GM18520 (cell line): ENCODE measurements around the gene TPSD1.
"Not testable (repeated sequence)": the region's sequence is repeated elsewhere in the genome, so short reads cannot be mapped to it uniquely, and the experiment has no call there.

Experiments
- ATAC-seq: cut with Tn5 transposase; IDR thresholded peaks from one replicate; pipeline ENCODE4 v1.9.1; 2021; ENCODE audit not compliant: unreplicated experiment

Gene TPSD1

DNA sequence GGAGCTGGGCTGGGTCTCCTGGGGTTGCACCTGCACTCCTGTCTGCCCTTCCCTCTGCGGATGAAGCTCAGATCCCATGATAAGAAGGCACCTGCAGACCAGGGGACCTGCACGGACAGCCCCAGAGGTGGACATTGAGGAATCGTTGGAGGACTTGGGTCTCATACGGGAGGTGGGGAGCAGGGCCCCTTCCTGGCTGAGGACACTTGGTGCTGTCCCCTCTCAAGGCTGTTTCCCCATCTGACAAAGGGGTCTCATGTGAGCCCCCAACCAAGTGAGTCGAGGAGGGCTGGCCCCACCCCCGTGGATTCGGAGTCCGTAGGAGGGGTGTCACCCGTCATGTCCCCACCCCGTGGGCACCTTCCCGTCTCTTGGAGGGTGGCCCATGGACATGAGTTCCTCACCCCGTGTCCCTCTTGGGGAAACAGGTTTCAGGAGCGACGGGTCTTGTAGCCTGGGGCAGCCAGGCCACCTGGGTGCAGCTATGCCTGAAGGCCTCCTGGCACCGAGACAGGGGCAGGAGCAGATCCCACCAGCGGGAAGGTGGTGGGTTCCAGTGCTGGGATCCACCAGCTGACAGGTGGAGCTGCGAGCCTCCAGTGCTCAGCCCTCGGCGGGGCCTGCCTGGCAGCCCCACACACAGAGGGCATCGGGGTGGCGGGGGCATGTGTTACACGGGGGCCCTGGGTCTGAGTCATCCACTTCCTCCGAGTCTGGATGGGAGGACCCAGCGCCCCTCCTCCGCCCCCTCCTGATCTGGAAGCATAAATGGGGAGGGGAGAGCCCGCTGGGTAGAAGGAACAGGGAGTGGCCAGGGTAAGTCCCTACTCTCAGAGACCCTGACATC, at the start of gene TPSD1:
Gene TPSD1, plus strand, starts transcription at position 794 of the 847 bp plus-strand sequence. CDS start 212 bp downstream, outside the sequence.
- not testable (repeated sequence) for ATAC-seq

DNA sequence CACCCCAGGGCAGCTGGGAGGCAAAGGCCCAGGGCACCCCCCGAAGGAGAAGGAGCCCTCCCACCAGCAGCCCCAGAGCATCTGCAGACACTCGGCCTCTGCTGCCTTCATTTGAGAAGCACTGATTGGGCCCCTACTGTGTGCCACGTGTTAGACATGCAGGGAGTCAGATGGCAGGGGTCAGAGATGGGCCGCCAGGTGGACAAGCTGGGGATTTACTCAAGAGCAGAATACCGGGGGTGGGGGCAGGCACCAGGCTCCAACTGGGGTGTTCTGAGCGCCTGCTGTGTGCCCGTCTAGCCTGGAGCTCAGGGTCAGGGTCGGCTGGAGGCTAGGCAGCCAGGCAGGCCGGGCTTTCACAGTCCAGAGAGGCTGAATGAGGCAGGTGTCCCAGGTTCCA, 49.5 kb upstream of the TPSD1 start:
- no peak for ATAC-seq

DNA sequence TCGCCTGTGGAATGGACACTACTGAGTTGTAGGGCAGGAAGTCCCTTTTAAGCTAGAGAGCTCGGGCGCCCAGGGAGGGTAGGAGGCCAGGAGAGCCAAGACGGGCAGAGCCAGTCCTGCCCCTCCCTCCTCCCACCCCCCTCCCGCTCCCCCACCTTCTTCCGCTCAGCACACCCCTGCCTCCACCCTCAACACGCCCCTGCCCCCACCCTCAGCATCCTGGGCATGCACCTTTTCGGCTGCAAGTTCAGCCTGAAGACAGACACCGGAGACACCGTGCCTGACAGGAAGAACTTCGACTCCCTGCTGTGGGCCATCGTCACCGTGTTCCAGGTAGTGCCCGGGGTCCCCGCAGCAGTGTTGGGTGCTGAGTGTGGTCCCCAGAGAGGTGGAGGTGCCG, 49.1 kb upstream of the TPSD1 start:
- ATAC-seq: no peak

DNA sequence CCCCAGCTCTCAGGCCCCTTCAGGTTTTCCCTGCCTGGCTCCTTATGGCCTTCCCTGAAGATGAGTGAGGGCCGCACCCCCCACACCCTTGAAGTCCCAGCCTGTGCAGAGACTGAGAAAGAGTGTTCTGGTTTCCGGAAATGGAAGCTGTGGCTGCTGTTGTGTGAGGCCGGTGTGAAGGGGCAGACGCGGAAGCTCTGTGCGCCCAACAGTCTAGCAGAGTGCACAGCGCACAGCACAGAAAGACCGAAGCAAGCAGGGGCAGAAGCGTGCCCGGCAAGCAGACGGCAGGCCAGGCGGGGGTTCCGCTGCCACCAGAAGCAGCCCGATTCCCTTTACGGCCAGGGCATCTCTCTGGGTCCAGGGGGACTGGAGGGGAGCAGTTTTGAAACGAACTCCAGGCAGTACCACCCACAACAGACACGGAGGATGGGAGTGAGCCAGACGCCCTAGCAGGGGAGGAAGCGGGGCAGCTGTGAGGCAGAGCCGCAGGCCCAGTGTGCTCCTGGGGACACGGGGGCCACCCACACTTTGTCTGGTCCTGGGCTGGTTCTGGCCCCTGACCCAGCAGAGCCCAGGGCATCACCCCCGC, 47.5 kb upstream of the TPSD1 start:
- no peak for ATAC-seq

DNA sequence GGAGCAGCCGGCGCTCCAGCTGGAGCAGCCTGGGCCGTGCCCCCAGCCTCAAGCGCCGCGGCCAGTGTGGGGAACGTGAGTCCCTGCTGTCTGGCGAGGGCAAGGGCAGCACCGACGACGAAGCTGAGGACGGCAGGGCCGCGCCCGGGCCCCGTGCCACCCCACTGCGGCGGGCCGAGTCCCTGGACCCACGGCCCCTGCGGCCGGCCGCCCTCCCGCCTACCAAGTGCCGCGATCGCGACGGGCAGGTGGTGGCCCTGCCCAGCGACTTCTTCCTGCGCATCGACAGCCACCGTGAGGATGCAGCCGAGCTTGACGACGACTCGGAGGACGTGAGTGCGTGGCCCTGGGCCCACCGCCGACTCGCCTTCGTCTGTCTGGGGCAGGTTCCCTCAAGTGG, 46.8 kb upstream of the TPSD1 start:
- no peak for ATAC-seq

DNA sequence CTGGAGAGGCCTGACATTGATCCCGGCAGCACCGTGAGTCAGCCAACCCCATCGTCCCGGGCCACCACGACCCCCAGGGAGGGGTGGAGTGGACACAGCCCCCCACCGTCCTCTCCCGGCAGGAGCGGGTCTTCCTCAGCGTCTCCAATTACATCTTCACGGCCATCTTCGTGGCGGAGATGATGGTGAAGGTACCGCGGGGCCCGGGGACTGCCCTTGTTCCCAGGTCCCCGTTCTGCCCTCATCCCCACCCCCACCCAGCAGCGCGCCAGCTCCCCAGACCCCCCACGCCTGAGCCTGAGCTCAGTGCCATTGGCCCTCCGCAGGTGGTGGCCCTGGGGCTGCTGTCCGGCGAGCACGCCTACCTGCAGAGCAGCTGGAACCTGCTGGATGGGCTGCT, 45.4 kb upstream of the TPSD1 start:
- no peak for ATAC-seq

DNA sequence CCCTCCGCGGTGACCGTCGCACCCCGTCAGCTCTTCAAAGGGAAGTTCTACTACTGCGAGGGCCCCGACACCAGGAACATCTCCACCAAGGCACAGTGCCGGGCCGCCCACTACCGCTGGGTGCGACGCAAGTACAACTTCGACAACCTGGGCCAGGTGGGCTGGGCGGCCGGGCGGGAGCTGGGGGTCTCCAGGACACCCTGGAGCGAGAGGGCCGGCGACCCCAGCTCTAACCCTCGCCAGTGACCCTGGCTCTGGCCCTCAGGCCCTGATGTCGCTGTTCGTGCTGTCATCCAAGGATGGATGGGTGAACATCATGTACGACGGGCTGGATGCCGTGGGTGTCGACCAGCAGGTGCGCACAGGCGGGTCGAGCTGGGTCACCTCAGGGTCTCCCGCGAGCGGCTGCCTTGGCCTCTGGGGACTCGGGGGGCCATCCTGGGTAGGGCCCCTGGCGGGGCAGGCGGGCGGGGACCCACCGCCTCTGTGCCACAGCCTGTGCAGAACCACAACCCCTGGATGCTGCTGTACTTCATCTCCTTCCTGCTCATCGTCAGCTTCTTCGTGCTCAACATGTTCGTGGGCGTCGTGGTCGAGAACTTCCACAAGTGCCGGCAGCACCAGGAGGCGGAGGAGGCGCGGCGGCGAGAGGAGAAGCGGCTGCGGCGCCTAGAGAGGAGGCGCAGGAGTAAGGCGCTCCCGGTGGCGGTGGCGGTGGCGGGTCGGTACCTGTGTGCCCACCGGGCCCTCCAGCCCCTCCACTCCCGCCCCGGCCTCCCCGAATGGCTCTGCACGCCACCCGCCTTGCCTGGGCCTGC, 44.2 kb upstream of the TPSD1 start:
- ATAC-seq: no peak

DNA sequence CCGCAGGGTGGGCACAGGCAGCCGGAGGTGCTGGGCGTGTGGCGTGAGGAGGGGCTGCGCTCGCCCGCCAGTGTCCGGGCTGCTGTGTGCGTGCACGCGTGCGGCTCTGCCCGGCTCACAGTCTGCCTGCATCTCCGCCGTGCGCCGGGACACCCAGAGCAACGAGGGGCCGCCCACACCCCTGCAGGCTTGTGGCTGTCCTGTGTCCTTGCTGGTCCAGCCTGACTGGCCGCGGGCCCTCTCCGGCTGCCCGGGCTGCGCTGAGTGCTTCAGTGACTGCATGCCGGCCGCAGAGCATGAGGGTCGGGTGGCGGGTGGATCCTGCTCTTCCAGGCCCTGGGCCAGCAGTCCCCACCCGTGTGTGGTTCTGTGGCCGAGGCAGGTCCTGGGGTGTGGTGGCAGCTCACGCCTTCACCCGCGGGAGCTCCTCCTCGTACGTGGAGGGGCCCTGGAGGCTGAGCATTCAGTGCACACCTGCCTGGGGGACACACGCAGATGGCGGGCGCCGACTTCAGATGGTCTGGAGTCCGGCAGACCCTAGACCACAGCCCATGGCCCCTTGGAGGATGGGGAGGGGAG, 43.2 kb upstream of the TPSD1 start:
- no peak for ATAC-seq

DNA sequence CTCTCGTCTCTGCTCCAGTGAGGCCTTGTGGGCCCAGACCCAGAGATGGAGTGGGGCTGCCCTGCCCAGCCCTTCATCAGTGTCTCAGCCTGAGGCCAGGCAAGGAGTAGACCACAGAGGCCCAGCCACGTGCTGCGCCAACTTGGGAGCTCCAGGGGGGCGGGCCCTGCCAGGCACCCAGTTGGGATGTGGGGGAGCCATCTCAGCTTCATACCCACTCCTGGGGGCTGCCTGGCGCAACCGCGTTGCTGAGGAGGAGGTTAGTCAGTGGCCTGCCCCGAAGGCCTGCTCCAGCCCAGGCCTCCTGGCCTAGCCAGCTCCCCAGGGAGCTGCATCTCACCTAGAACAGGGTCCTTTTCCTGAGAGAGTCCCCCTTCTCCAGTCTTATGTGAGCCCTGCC, 42.6 kb upstream of the TPSD1 start:
- ATAC-seq: no peak

DNA sequence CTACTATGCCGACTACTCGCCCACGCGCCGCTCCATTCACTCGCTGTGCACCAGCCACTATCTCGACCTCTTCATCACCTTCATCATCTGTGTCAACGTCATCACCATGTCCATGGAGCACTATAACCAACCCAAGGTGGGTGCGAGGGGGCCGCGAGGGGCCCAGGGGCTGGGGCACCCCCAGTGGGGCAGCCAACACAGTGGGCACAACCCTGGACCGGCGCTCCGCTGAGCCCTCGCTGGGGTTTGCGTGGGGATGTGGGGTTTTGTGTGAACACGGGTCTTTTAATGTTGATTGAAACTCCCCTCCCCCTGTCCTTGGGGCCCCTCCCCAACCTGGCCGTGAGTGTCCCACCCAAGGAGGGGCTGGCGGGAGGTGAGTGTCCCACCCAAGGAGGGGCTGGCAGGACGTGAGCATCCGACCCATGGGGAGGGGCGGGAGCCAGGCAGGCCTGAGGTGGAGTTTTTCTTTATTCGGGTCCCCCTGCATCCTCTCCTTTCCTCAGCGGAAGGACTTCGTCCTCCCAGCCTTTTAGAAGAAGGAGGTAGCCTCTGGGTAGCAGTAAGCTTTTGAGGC, 42.0 kb upstream of the TPSD1 start:
- no peak for ATAC-seq

DNA sequence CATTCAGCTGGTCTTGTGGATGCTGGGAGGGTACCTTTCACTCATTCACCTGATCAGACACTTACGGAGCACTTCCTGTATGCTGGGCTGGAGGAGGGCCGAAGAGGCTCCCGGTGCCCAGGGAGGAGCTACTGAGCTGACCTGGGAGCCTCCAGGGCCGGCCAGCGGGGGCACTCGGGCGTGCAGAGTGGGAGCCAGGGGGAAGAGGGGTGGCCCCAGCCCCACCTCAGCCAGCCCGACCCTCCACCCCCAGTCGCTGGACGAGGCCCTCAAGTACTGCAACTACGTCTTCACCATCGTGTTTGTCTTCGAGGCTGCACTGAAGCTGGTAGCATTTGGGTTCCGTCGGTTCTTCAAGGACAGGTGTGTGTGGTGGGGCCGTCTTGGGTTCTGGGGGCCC, 41.1 kb upstream of the TPSD1 start:
- no peak for ATAC-seq

DNA sequence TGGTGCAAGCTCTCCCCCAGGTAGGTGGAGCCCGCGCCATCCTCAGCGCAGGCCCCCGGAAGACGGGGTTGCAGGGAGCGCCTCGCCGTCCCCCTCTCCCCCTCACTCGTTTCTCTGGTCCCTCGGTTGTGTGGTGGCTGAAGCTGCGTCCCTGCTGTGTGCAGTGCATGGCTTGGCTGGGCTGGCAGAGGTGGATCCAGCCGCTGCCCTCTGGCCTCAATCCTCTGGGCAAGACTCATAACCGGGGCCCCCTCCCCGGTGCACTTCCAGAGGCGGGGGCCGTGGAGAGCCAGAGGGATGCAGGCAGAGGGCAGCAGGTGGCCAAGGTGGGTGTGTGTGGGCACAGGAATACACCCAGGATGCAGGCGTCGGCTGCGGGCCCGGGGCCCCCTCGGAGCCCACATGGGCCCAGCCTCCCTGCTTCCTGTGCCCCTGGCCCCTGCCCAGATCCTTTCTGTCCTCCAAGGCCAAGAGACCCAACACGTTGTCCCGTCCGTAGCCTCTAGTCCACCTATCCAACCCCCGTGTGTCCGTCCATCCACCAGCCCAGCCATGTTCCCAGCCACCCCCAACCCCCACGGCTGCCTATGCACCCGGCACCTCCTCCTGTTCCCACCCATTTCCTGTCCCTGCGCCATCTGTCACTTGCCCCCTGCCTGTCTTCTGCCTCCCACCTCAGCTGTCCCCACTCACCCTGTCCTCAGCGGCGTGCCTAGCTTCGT, 40.1 kb upstream of the TPSD1 start:
- ATAC-seq: no peak

DNA sequence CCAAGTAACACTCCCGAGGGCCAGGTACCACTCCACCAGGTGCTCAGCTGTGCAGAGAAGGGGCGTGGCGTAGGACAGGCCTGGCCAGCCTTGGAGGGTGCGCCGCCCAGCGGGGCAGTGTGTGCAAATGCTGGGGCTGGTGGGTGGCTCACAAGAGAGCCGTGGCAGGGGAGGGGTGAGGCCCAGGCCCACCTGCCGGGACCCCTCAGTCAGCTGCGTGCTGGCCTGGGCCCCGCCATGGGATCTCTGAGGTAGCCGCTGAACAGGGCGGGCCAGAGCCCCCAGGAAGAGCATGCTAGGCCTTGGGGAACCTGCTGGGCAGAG, 39.6 kb upstream of the TPSD1 start:
- no peak for ATAC-seq

DNA sequence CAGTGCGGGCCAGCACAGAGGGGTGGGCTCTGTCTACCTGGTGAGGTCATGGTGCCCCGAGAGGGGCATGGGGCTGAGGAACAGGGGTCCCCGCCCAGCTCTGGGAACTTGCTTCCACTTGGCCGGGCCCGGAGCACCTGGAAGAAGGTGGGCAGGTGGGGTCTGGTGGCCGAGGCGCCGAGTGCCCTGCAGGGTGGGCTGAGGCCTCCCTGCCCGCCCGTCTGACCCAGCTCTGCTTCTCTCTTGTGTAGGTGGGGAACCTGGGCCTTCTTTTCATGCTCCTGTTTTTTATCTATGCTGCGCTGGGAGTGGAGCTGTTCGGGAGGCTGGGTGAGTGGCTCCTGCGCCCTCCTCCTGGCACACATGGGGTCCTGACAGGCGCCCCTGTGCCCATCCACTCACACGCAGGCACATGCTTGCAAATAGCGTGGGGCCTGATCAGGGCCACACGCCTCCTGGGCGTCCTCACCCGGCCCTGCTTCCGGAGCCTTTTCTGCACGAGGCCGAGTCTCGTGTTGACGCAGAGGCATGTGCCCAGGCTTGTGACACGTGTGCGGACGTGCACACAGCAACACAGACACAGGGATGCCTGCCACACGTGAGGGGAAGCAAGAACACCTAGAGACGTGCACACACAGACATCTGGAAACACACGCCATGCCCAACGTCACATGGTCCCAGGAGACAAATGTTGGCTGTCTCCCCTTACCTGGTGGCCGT, 39.0 kb upstream of the TPSD1 start:
- no peak for ATAC-seq

DNA sequence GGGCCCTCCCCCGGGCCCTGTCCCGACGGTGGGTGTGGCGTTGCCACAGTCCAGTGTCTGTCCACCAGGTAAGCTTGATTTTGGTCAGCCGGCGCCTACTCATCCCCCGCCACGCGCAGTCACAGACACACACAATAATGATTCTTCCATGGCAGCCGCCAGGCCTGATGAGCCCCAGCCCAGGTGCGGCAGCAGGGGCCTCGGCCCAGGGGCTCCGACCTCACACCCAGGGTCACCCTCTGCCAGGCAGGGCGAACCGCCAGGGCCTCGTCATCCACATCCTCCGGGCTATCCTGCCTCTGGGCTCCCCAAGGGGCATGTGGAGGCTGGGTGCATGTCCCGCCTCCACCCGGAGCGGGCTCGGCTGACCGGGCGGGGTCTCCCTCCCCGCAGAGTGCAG, 38.3 kb upstream of the TPSD1 start:
- no peak for ATAC-seq

DNA sequence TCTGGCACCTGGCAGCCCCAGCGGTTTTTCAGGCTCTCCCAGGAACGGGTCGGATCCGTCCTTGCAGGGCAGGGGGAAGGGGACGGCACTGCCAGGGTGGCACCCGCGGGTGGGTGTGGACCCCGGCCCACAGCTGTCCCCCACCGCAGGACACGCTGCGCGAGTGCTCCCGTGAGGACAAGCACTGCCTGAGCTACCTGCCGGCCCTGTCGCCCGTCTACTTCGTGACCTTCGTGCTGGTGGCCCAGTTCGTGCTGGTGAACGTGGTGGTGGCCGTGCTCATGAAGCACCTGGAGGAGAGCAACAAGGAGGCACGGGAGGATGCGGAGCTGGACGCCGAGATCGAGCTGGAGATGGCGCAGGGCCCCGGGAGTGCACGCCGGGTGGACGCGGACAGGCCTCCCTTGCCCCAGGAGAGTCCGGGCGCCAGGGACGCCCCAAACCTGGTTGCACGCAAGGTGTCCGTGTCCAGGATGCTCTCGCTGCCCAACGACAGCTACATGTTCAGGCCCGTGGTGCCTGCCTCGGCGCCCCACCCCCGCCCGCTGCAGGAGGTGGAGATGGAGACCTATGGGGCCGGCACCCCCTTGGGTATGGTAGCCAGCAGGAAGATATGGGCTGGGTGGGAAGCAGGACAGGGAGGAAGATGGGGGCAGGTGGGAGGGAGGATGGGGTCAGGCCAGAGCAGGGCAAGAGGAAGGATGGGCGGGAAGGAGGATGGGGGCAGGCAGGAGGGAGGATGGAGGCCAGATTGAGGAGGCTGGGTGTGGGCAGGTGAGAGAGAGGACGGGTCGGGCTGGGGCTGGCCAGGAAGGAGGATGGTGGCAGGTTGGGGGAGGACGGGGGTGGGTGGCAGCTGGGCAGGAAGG, 37.6 kb upstream of the TPSD1 start:
- no peak for ATAC-seq

DNA sequence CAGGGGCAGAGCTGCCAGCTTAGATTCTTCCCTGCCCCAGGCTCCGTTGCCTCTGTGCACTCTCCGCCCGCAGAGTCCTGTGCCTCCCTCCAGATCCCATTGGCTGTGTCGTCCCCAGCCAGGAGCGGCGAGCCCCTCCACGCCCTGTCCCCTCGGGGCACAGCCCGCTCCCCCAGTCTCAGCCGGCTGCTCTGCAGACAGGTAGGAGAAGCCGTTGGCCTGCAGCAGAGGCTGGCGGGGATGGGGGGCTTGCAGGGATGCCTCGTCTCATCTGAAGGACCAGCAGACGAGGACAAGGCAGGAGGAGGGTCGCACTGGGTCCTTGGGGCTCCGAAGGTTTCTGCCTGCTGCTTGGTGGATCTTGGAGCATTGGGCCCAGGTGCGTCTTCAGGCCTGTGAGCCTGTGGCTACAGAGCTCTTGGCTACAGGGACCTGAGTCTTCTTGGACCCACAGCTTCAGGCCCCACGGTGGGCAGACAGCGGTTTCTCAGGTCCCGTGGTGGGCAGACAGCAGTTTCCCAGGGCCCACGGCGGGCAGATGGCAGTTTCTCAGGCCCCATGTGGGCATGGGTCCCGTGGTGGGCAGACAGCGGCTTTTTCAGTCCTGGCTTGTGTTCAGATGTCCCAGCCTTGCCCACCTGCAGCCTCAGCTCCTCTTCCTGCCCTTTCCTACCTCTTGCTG, 36.8 kb upstream of the TPSD1 start:
- ATAC-seq: no peak

DNA sequence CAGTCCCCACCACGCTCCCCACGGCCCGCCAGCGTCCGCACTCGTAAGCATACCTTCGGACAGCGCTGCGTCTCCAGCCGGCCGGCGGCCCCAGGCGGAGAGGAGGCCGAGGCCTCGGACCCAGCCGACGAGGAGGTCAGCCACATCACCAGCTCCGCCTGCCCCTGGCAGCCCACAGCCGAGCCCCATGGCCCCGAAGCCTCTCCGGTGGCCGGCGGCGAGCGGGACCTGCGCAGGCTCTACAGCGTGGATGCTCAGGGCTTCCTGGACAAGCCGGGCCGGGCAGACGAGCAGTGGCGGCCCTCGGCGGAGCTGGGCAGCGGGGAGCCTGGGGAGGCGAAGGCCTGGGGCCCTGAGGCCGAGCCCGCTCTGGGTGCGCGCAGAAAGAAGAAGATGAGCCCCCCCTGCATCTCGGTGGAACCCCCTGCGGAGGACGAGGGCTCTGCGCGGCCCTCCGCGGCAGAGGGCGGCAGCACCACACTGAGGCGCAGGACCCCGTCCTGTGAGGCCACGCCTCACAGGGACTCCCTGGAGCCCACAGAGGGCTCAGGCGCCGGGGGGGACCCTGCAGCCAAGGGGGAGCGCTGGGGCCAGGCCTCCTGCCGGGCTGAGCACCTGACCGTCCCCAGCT, 35.7 kb upstream of the TPSD1 start:
- ATAC-seq: no peak
